Measurements from ENCODE around the gene ASCC1. TPM values are rescaled to one million over a fixed set of nuclear protein-coding genes. Genes with fewer than 3 reads are reported as not detected.

Gene ASCC1
- total and polyA plus RNA-seq, 7 donors, result 15.3 to 37.0 (median 19.3) TPM

DNA sequence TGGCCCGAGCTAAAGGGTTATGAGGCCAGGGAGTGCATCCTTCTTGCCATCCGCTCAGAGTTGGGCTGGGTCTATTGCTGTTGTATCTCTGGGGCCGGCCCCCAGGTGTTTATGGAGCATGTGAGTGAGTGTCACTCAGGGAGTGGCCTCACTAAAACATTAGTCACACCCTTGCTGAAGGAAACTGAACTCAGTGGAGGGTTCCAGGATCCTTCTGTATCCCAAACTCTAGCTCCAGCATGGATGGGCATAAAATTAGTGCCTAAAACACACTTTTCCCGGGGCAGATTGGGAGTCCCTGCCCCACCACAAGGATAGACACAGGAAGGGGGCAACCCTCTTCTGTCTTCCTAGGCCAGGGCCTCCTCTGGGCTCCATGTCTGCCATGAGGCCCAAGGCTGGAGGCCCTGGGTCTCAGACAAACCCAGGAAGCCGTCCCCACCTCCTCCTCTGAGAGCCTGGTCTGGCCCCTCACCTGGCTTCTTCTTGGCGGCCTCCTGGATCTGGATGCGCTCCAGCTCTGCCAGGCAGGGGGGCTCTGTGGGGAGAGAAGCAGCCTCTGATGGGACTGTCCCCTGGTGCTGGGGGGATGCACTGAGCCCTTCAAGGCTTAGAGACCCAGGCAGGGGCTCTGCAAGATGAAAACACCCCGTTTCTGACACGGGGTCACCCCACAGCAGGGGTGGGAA lies 152.2 kb downstream of the ASCC1 start:
- intact Hi-C loops (cut with DNase I), result no loop called here
- no peaks in the 10 kb centered on the region for H3K27me3 ChIP-seq (ENCODE audit: insufficient read depth in 3 of 3, low read length in 2 of 3)
- H3K36me3 ChIP-seq (ENCODE audit: insufficient read depth in 1 of 2, low read depth in 1 of 2), result no peaks in the 10 kb centered on the region
- no peak overlapping the region for H3K4me3 ChIP-seq
- H3K4me1 ChIP-seq, result peaks cover 6% of the 10 kb centered on the region
- no peak overlapping the region for H3K27ac ChIP-seq
- H3K9me3 ChIP-seq, result no peaks in the 10 kb centered on the region
- peak in 1 of 2 donors; percentile 41 for DNase-seq
- no peak for ATAC-seq
- WGBS, 3 donors, result 84 to 91% (median 84%) methylated on average over 9 of the region's 9 CpGs
- TF ChIP-seq, protein P1, sequence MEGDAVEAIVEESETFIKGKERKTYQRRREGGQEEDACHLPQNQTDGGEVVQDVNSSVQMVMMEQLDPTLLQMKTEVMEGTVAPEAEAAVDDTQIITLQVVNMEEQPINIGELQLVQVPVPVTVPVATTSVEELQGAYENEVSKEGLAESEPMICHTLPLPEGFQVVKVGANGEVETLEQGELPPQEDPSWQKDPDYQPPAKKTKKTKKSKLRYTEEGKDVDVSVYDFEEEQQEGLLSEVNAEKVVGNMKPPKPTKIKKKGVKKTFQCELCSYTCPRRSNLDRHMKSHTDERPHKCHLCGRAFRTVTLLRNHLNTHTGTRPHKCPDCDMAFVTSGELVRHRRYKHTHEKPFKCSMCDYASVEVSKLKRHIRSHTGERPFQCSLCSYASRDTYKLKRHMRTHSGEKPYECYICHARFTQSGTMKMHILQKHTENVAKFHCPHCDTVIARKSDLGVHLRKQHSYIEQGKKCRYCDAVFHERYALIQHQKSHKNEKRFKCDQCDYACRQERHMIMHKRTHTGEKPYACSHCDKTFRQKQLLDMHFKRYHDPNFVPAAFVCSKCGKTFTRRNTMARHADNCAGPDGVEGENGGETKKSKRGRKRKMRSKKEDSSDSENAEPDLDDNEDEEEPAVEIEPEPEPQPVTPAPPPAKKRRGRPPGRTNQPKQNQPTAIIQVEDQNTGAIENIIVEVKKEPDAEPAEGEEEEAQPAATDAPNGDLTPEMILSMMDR (IDR thresholded peaks at IDR 0.05), result no peak

DNA sequence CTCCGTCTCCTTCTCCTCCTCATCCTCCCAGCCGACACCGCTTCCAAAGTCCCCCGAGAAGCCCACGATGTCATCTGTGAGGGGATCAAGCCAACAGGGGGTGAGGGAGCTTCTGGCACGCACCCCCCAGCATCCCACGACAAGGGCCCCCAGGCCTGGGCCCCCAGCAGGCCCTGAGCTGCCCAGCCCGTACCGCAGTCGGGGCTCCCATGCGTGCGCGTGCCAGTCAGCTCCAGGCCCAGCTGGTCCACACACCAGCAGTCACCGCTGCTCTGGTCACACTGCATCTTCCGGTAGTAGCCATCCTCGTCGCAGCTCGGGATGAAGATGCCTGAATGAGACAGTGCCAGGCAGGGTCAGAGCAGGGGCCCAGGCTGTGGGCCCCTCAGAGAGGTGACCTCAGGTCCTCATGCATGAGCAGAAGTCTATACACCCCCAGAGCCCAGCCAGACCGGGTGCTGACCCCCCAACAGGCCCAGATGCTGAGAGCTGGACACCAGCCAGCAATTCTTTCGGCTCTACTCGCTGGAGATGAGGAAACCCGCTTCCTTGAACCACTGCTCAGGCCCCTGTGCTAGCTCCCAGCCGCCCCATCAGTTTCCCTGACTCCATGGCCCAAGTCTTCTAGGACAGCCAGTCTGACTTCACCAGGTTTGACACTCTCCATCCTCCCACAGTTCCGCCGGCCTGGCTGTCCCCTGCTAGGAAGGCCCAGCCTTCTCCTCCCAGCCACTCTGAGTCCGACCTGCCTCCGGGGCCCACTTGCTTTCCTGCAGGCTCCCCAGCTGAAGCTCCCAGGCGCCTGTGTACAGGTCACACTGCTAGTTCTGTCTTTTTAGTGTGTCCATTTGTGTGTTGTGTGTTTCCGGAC lies 153.0 kb downstream of the ASCC1 start:
- Histone ChIP-seq H3K4me1 (peaks cover 6% of the 10 kb centered on the region), H3K27me3 (ENCODE audit: insufficient read depth in 3 of 3, low read length in 2 of 3) (no peaks in the 10 kb centered on the region), H3K9me3 (no peaks in the 10 kb centered on the region), H3K36me3 (ENCODE audit: insufficient read depth in 1 of 2, low read depth in 1 of 2) (no peaks in the 10 kb centered on the region), H3K27ac (no peak overlapping the region), H3K4me3 (no peak overlapping the region)
- intact Hi-C loops (cut with DNase I), result no loop called here
- TF ChIP-seq, protein P1 (IDR thresholded peaks at IDR 0.05), result no peak
- DNase-seq, result peak in 1 of 2 donors; percentile 47
- 93 to 96% (median 94%) methylated on average over 29 of the region's 29 CpGs for WGBS, 3 donors
- no peak for ATAC-seq

DNA sequence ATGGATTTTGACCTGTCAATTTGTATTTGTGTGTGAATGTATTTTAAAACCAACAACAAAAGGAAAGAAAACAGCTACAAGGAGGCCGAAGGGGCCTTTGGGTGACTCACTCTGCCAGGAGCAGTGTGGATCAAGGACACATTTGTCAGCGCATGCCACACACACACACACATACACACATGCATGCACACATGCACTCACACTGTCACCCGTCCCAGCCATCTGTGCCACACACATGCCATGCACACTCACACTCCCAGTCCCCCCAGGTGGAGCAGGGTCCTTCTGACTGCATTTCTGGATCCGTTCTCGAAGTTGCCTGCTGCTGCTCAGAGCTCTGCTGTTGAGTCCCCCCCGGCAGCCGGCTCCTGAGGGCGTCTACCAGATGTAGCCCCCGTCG lies 153.7 kb downstream of the ASCC1 start:
- intact Hi-C loops (cut with DNase I), result no loop called here

DNA sequence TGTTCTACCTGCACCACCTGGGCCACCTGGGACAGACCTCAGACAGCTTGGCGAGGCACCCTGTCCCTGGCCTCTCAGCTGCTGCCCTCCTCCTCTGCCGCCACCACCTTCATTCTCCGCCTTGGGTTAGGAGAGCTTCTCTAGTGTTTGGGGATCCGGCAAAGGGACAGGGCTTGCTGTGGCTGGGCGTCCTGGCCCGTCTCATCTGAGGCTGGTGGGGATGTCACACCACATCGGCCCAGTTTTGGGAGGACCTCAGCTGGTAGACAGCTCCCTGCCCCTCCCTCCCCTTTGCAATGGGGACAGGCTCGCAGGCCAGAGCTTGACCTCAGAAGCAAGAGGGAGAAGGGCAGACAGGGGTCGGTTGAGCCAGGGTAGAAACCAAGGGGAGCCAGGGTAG lies 154.1 kb downstream of the ASCC1 start:
- 92 to 94% (median 93%) methylated on average over 8 to 9 of the region's 9 CpGs for WGBS, 3 donors

More for the DNA sequence above, 153.7 kb downstream of the ASCC1 start:
- H3K4me3 ChIP-seq, result no peak overlapping the region
- H3K27ac ChIP-seq, result no peak overlapping the region
- no peak for ATAC-seq
- H3K4me1 ChIP-seq, result peaks cover 2% of the 10 kb centered on the region
- H3K27me3 ChIP-seq (ENCODE audit: insufficient read depth in 3 of 3, low read length in 2 of 3), result no peaks in the 10 kb centered on the region
- no peaks in the 10 kb centered on the region for H3K9me3 ChIP-seq
- DNase-seq, result peak in 1 of 2 donors; percentile 48
- WGBS, 3 donors, result 94 to 97% (median 95%) methylated on average over 10 of the region's 10 CpGs
- TF ChIP-seq, protein P1 (IDR thresholded peaks at IDR 0.05), result no peak
- no peaks in the 10 kb centered on the region for H3K36me3 ChIP-seq (ENCODE audit: insufficient read depth in 1 of 2, low read depth in 1 of 2)

More for the DNA sequence above, 154.1 kb downstream of the ASCC1 start:
- H3K36me3 ChIP-seq (ENCODE audit: insufficient read depth in 1 of 2, low read depth in 1 of 2), result no peaks in the 10 kb centered on the region
- no peak overlapping the region for H3K4me3 ChIP-seq
- TF ChIP-seq, protein P1 (IDR thresholded peaks at IDR 0.05), result no peak
- no peak for ATAC-seq
- DNase-seq, result peak in 1 of 2 donors; percentile 14
- intact Hi-C loops (cut with DNase I), result no loop called here
- no peaks in the 10 kb centered on the region for H3K4me1 ChIP-seq
- no peak overlapping the region for H3K27ac ChIP-seq
- no peaks in the 10 kb centered on the region for H3K9me3 ChIP-seq
- no peaks in the 10 kb centered on the region for H3K27me3 ChIP-seq (ENCODE audit: insufficient read depth in 3 of 3, low read length in 2 of 3)

Measured in psoas muscle (tissue), 8 donors.